GM12872 (cell line): ENCODE data around the gene CCNL2.

ENCODE experiments used
- CTCF ChIP-seq: IDR thresholded peaks from 3 replicates; pipeline ENCODE4 v1.5.1; 2011; ENCODE audit warnings: low read depth, mild to moderate bottlenecking, low read length, moderate library complexity; ENCODE audit not compliant: insufficient read depth

CCNL2 gene

GRCh38 chr1:1345860-1346500 is 53.2 kb downstream of the CCNL2 start:
- no peak for TF ChIP-seq CTCF

- no peak for TF ChIP-seq CTCF
These were observed 53.8 kb downstream of the CCNL2 start for GRCh38 chr1:1345384-1345783.

- peak; percentile 33; the same call in 1 of the 3 replicates for TF ChIP-seq CTCF
These were observed 54.3 kb downstream of the CCNL2 start for GRCh38 chr1:1344655-1345361.

- no peak for TF ChIP-seq CTCF
These were observed 55.2 kb downstream of the CCNL2 start for GRCh38 chr1:1343811-1344421.

GRCh38 chr1:1342584-1343115 is 56.5 kb downstream of the CCNL2 start:
- TF ChIP-seq CTCF = no peak

GRCh38 chr1:1342061-1342562 is 57.0 kb downstream of the CCNL2 start:
- no peak for TF ChIP-seq CTCF

GRCh38 chr1:1341549-1342021 is 57.5 kb downstream of the CCNL2 start:
- no peak for TF ChIP-seq CTCF
